ENCODE results near the gene SNRNP200.

GRCh38 chr2:96276787-96277499 lies 28.4 kb downstream of the SNRNP200 start:
- TF ChIP-seq ZSCAN20 (CRISPR knock-in tag; IDR thresholded peaks at IDR 0.05) (no peak), CTCF (IDR thresholded peaks at IDR 0.05) (no peak), EP300 (IDR thresholded peaks at IDR 0.05) (no peak), HMGXB4 (CRISPR knock-in tag; IDR thresholded peaks at IDR 0.05; ENCODE audit: borderline replicate concordance) (no peak), GATA3 (IDR thresholded peaks at IDR 0.05; ENCODE audit: borderline replicate concordance) (no peak), RAD21 (conservative IDR thresholded peaks at IDR 0.05 in 1 of 2, IDR thresholded peaks at IDR 0.05 in 1 of 2) (no peak), TP53 (CRISPR knock-in tag; IDR thresholded peaks at IDR 0.05) (no peak)

All from A549 (cell line).